Fibroblast of the aortic adventitia (primary cell): Measurements from ENCODE around the gene RTN4. TPM values are rescaled to one million over a fixed set of nuclear protein-coding genes. Genes with fewer than 3 reads are reported as not detected.
"Not testable (repeated sequence)": the region's sequence is repeated elsewhere in the genome, so short reads cannot be mapped to it uniquely, and the experiment has no call there.

Source experiments
- DNase-seq: peaks from one replicate; pipeline ENCODE4 v3.0.0-alpha.2; 2010; ENCODE audit warnings: low read depth
- H3K4me3 ChIP-seq: 2 replicates; pipeline ENCODE4 v1.5.1; 2011; ENCODE audit warnings: low read depth, mild to moderate bottlenecking, control low read depth, low read length, moderate library complexity
- total RNA-seq: library from RNA; depleted of rRNA; stranded (reverse); fragments of >200 nt; gene quantifications from 2 replicates; pipeline ENCODE4 v1.2.3, GENCODE V29; 2012; ENCODE audit warnings: low replicate concordance
- TF ChIP-seq, protein P1 (sequence below): IDR thresholded peaks from 2 replicates; pipeline ENCODE4 v1.5.1; 2011; ENCODE audit warnings: mild to moderate bottlenecking, low read length, control low read depth, inconsistent platforms; ENCODE audit not compliant: insufficient read depth

Gene RTN4
- total RNA-seq, 1 donor = 357 TPM

DNA sequence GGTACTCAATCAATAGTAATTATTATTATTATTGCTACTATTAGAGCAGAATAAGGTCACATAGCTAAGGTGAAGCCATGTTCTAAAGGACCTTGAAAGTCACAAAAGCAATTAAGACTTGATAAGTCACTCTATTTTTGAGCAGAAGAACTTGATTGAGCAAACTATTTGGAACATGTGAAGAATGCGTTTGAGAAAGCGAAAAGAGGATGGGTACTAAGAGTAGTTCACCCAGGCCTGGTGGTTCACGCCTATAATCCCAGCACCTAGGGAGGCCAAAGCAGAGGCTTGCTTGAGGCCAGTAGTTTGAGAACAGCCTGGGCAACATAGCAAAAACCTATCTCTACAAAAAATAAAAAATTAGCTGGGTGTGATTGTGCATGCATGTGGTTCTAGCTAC lies 7.2 kb upstream of the RTN4 start:
- TF ChIP-seq, protein P1, sequence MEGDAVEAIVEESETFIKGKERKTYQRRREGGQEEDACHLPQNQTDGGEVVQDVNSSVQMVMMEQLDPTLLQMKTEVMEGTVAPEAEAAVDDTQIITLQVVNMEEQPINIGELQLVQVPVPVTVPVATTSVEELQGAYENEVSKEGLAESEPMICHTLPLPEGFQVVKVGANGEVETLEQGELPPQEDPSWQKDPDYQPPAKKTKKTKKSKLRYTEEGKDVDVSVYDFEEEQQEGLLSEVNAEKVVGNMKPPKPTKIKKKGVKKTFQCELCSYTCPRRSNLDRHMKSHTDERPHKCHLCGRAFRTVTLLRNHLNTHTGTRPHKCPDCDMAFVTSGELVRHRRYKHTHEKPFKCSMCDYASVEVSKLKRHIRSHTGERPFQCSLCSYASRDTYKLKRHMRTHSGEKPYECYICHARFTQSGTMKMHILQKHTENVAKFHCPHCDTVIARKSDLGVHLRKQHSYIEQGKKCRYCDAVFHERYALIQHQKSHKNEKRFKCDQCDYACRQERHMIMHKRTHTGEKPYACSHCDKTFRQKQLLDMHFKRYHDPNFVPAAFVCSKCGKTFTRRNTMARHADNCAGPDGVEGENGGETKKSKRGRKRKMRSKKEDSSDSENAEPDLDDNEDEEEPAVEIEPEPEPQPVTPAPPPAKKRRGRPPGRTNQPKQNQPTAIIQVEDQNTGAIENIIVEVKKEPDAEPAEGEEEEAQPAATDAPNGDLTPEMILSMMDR = no peak
- no peak for DNase-seq

DNA sequence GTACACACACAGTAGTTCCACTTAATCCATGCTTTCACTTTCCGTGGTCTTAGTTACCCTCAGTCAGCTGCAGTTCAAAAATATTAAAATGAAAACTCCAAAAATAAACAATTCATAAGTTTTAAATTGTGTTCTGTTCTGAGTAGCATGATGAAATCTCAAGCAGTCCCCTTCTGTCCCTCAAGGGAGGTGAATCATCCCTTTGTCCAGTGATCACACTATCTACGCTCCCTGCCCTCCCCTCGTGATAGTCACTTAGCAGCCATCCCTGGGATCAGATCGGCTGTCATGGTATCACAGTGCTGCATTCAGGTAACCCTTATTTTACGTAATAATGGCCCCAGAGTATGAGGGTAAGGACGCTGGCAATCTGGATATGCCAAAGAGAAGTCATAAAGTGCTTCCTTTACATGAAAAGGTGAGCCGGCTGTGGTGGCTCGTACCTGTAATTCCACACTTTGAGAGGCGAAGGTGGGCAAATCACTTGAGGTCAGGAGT lies 5.8 kb upstream of the RTN4 start:
- TF ChIP-seq, protein P1 = no peak
- peak; percentile 56 for DNase-seq

More for the DNA sequence above, 7.2 kb upstream of the RTN4 start:
- no peak overlapping the region for H3K4me3 ChIP-seq

DNA sequence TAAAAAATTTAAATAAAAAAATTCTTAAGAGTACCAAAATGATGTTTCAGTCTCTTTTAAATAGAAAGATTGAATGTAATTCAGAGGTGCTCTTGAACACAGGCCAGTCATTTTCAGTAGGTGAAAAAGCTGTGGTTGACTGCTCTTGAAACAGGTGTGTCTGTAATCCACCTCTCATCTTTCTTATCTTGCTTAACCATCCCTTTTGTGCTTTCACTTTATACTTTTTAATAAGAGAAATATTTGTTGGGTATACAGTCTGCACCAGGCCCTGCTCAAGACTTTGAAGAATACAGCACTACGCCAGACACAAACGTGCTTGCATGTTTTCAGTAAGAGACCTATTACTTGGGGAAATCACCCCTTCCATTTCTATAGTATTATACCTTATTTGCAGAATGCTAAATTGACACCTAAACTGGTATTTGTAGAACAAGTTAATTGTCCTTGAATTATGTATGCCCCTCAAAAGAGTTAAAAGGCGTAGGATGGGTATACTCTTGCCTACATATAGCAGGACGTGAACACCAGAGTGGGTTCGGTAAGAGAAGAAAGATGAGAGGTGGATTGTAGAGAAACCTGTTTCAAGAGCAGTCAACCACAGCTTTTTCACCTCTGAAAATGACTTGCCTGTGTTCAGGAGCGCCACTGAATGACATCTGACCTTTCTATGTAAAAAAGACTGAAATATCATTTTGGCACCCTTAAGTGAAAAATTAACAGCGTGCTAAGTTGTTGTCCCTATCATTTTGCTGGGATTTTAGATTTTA lies 4.0 kb upstream of the RTN4 start:
- TF ChIP-seq, protein P1 = no peak
- H3K4me3 ChIP-seq = no peak overlapping the region
- no peak for DNase-seq

More for the DNA sequence above, 5.8 kb upstream of the RTN4 start:
- no peak overlapping the region for H3K4me3 ChIP-seq

DNA sequence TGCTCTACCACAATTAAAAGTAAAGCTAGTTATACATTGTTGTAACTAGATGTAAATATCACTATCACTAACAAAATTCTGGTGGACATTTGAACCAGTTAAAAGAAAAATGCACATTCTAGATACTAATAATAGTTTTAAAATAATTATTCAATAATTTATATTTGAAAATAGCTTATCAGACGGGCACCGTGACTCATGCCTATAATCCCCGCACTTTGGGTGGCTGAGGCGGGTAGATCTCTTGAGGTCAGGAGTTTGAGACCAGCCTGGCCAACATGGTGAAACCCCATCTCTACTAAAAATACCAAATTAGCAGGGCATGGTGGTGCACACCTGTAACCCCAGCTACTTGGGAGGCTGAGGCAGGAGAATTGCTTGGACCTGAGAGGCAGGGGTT lies 3.0 kb upstream of the RTN4 start:
- not testable (repeated sequence) for H3K4me3 ChIP-seq, DNase-seq

DNA sequence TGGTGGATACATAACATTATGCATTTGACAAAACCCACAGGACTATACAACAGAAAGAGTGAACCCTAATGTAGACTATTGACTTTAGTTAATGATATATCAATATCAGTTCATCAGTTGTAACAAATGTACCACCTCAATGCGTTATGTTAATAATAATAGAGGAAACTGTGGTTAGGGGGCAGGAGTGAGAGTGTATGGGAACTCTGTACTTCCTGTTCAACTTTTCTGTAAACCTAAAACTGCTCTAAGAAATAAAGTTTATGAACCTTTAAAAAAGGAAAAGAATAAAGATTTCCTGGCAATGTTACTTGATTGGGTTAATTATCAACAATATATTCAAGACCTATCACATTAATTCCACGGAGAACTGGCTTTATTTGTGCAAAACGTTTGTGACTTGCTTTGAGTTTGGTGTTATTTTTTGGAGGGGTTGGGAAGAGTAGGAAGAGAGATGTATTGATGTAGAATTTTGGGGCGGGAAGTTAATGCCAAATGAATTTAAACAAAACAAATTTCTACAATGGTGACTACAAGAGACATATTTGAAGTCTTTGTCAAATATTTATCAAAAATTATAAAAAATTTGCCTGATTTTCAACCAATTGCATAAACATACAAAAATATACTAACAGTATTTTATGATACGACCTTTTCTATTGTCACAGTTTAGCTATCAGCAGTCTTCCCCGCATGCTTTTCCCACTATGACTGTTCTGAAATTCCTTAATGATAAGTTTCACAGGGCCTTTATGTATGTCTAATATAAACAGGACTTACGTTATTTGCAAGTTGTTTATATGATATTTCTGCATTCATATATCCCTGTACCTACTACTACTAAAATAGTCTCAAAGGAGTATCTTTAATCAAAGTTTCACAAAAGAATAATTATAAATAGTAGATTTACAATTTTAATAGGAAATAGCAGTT lies 2.1 kb upstream of the RTN4 start:
- peak overlapping the region; percentile 14 for H3K4me3 ChIP-seq
- TF ChIP-seq, protein P1 = no peak
- no peak for DNase-seq

DNA sequence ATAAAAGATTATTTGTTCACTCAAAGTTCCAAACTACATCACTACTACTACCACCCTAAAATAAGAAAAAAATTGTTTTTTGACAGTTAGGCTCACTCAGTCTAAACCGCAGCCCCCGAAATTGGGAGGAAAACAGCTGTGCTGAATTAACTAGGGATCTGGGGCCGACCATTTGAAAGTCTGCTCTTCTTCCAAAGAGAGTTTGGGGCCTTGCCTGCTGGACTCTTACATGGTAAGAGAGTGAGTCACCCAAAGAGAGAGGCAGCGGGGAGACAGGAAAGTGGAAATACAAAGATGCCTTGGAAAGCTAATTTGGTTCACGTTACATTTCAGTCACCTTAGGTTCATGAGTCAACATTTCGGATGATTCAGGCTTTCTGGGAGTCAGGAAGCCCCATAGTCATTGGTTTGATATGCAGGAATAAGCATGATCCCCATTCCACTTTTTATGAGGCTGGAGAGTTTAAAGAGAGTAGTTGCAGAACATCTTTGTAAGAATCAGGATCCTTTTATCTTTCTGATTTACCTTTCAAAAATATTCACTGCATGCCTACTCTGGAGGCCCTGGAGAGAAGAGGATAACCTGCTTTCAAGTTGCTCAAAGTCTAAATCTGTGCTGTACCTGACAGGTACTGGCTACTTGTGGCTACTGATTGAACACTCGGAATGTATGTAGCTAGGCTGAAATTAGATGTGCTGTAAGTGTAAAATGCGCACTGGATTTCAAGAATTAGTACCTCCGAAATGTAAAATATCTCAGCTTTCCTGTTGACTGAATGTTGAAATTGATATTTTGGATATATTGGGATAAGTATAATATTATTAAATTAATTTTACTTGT lies 995 bp upstream of the RTN4 start:
- TF ChIP-seq, protein P1 = no peak
- peak overlapping the region; percentile 66 for H3K4me3 ChIP-seq
- peak; percentile 99 for DNase-seq
